Frontal cortex (tissue), 4 donors: Measurements from ENCODE around the gene NEB. TPM values are rescaled to one million over a fixed set of nuclear protein-coding genes. Genes with fewer than 3 reads are reported as not detected.
"Not testable (repeated sequence)": the region's sequence is repeated elsewhere in the genome, so short reads cannot be mapped to it uniquely, and the experiment has no call there.

ENCODE experiments used
- DNase-seq, 2 donors: peaks; one replicate each; pipeline ENCODE4 v3.0.0; 2012; ENCODE audit warnings: low spot score in 2 of 2
- FAIRE-seq: peaks from 2 replicates; lab custom pipeline; 2012; peaks lifted over from hg19 to GRCh38; lab: Jason Lieb, UNC
- total RNA-seq: library from RNA; depleted of rRNA; stranded (reverse); fragments of >200 nt; gene quantifications from one replicate; pipeline ENCODE4 v1.2.3, GENCODE V29; 2014
- donor health status: control.
- donor health status: control.
- donor health status: control.

The NEB gene
- total RNA-seq, 1 donor from 2014 or later = 0.41 TPM

DNA sequence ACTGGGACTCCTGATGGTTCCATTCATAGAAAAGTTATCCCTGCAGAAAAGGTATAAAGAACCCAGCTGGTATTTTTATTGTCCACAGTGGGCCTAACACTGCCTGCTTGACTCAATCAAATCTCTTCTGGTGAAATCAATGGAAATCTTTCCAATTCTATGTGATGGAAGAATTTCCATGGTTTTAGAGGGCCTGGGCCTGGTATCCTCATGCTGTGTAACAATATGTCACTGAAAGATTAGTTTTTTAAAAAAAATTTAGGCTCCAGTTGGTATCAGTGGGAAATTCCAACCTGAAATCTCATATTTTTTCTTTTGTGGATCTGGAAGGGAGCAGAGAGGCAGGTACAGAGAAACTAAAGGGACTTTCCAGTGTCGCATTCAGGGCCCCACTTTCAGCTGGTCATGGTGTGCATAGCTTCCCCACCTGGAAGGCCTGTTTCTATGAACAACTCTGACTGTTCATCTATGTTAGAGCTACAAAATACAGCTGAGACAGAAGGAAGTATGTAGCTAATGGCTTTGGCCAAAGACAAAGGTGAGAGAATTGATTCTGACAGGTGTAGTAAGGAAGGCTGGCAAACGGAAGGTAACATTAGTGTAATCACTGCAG lies 20.9 kb downstream of the NEB start:
- FAIRE-seq = no peak

DNA sequence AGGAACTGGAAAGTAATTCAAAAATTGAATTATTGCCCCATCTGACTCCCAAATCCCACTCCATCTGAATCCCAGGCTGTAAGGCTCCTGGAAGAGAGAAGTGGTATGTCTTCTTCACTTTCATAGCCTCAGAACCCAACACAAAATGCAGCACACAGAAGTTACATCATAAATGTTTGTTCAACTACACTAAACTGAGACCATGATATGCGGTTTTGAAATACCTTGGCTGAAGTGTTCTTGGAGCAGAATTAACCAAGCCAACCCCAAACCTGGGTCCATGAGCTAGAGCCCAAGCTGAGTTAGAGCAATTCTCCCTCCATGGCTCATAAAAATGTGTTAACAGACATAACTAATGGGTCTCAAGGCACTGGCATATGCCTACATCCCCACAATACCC lies 23.3 kb downstream of the NEB start:
- no peak for DNase-seq
- FAIRE-seq = no peak

More for the DNA sequence above, 20.9 kb downstream of the NEB start:
- no peak for DNase-seq

- no peak for DNase-seq
- no peak for FAIRE-seq
Measured at GRCh38 chr2:151708788-151709187, 25.5 kb downstream of the NEB start.

GRCh38 chr2:151707857-151708256 lies 26.4 kb downstream of the NEB start:
- FAIRE-seq = no peak
- no peak for DNase-seq

- not testable (repeated sequence) for FAIRE-seq, DNase-seq
Measured at GRCh38 chr2:151704480-151704961, 29.8 kb downstream of the NEB start.

- DNase-seq = not testable (repeated sequence)
- FAIRE-seq = peak; percentile 39
Measured at GRCh38 chr2:151698134-151698533, 36.1 kb downstream of the NEB start.

DNA sequence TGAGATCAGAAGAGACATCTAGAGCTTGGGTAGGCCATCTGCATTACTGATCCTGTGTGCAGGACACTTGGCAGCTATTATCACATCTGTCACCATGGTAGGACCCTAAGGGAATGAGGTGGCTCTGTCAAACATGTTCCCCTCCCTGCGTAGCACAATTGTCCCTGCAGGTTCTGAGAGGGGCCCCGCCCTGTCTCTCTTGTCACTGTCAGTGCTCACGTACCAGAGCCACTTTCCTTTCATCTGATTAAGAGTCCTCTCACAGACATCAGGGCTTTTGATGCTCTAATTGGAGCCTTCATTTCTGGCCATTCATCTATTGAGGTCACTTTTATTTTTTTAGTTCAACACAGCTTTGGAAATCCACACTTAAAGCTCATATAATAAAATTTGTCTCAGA lies 38.5 kb downstream of the NEB start:
- FAIRE-seq (no peak), DNase-seq (no peak)

DNA sequence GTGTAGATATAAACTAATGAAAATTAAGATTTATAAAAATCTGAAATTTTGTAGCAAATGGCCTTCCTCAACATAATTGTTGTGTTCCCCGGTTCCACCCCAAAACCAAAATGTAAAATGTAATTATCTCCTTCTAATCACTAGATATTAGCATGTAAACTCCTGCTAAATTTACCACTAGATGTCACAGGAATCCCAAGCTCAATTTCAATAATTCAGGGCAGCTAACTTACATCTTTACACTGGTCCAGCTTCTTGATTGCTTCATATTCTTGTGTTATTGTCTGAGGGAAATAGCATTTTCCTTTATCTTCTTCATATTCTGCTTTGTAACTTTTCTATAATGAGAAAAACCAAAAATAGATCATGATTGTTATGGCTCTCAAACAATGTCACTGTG lies 42.6 kb downstream of the NEB start:
- DNase-seq (no peak), FAIRE-seq (no peak)

DNA sequence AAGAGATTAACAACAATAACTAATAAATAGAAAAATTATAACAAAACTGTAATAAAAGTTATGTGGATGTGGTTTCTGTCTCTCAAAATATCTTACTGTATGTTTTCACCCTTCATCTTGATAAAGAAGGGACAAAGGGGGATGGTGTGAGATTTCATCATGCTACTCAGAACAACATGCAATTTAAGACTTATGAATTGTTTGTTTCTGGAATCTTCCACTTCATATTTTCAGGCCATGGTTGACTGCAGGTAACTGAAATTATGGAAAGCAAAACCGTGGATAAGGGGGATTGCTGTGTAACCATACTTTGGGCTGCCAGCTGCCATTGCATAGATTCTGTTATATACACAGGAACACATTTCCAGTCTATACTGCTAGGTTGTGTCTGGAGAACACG lies 45.6 kb downstream of the NEB start:
- no peak for DNase-seq
- no peak for FAIRE-seq

- DNase-seq = no peak
- FAIRE-seq = no peak
Measured at GRCh38 chr2:151682459-151683003, 51.7 kb downstream of the NEB start.

DNA sequence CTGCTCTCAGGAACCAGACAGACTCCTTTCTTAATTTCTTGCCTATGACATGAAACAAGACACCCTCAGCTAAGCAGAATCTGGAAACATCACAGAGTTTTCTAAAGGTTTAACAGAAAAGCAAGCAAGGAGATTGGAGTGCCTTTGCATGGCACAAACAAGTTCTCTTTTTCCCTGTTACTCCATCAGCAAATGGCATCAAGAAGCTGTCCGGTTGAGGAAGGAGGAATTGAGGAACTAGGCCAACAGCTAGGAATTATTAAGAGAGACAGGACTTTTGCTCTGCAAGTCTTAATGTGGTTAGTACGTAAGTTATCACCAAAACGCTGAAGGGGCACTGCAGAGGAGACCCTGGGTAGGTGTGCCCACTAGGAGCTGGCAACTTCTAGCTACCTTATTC lies 53.2 kb downstream of the NEB start:
- FAIRE-seq = no peak

DNA sequence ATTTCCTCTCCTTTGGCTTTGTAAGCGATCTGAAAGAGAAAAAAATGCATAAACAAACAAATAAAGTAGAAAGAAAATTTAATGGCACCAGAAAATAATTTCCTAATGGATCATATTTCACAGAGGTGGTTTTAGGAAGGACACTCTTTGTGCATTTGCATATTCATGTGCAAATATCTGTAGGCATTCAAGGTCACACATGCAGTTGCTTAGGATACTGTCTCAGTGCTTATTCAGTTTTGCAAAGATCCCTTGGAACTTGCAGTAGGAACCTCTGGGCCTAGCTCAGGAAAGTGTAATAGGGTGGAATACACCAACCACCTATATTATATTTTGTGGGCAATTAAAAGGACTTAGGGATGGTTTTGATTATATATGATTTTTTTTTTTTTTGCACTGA lies 54.3 kb downstream of the NEB start:
- no peak for FAIRE-seq

More for the DNA sequence above, 53.2 kb downstream of the NEB start:
- DNase-seq = no peak

GRCh38 chr2:151678849-151679248 lies 55.4 kb downstream of the NEB start:
- FAIRE-seq = no peak
- no peak for DNase-seq

More for the DNA sequence above, 54.3 kb downstream of the NEB start:
- no peak for DNase-seq

DNA sequence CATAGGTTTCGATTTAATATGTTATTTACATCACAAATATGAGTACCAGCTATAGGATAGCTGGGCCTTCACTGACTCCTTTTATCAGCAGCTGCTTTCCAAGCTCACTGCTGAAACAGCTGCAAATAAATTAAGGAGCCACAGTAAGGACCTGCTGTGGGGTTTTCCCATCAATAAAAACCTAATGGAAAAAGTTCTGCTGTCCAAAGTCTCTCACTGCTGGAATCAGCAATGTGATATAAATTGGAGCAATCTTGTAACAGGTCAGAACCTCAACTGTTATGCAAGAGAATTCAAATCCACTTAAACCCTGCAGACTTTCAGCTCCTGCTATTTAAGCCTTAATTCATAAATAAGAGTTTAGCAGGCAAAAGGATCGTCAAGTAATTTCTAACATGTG lies 61.3 kb downstream of the NEB start:
- FAIRE-seq (no peak), DNase-seq (no peak)

DNA sequence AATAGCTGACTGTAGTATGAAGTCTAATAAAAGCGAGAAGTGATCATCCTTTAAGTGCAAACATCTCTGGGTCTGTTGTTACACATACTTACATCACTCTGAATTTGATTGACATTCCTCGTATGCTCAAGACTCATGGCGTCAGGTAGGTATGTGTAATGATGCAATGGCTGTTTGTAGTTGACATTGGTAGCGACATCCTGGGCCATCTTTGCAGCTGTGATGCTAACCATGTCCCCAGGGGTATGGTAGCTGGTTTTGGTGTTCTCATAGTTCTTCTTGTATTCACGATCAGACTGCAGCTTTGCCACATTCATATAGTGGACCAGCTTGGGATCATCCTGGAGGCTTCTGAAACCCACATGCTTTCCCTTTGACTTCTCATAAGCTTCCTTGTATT lies 62.0 kb downstream of the NEB start:
- DNase-seq = no peak
- no peak for FAIRE-seq

DNA sequence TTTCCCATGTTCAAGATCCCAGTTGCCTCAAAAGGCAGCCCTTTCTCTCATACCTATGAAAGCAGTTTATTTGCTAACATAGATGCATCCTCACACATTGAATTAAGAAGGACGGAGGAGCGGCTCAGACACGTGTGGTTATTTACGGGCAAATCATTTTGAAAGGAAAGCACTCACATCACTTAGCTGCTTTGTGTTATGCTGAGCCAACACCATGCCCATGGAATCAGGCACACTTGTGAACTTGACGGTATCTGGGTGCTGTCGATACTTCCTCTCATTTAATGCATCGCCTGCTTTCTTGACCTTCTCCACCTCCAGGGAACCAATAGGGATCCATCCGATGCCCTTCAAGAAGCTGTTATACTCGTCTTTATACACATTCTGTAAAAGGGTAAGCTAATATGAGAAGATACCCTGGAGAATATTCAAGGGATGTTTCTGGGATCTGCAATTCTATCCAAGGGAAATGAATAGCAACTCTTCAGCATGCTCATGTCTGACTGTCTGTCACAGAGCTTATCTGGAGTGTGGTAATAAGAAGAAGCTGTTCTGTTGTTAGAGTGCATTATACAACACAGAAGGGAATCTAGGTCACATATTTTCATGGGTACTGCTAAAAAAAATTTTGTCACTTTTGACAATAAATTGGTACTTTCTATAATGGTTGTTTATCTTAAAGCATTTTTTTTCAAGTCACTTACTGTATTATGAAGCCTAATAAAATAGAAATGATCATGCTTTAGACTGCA lies 63.3 kb downstream of the NEB start:
- no peak for FAIRE-seq
- no peak for DNase-seq

- no peak for FAIRE-seq
- no peak for DNase-seq
Measured at GRCh38 chr2:151670346-151670745, 63.9 kb downstream of the NEB start.

GRCh38 chr2:151669585-151670081 lies 64.6 kb downstream of the NEB start:
- FAIRE-seq = no peak
- peak in 1 of 2 donors; percentile 14 for DNase-seq

DNA sequence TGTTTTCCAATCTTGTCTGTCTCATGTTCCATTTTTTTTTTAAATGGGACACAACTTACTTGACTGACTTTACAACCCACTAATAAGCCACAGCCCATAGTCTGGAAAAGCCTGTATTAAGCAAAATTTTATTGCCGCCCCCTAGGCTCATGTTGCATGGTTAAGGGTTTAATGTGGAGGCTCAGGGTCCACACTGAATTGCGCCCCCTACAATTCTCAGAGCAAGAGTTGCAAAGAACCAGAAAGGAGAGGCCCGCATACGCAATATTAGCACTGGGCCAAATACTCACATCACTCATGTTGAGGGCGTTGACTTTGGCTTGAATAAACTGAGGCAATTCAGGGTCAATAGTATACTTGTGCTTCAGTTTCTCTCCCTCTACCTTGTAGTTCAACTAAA lies 65.5 kb downstream of the NEB start:
- DNase-seq (no peak), FAIRE-seq (no peak)

- DNase-seq (no peak), FAIRE-seq (no peak)
Measured at GRCh38 chr2:151665959-151666358, 68.3 kb downstream of the NEB start.

GRCh38 chr2:151664520-151664919 lies 69.8 kb downstream of the NEB start:
- DNase-seq = no peak
- no peak for FAIRE-seq
